Karpas-422 (cell line): Measurements from ENCODE around the gene RSPH9. TPM values are rescaled to one million over a fixed set of nuclear protein-coding genes. Genes with fewer than 3 reads are reported as not detected.

Experiments
- DNase-seq: peaks from one replicate; pipeline ENCODE4 v3.0.0-alpha.2; 2015
- H2AFZ ChIP-seq: fragments of 200-600 bp; sonication (generic); 2 replicates; pipeline ENCODE4 v1.6.1; 2014; ENCODE audit warnings: antibody characterized with exemption, low read length, mixed read lengths
- H3K27ac ChIP-seq: fragments of 200-600 bp; sonication (generic); 2 replicates; pipeline ENCODE4 v1.5.1; 2014; ENCODE audit warnings: mild to moderate bottlenecking, low read length, moderate library complexity
- H3K27me3 ChIP-seq: fragments of 200-600 bp; sonication (generic); 2 replicates; pipeline ENCODE4 v1.6.1; 2014; ENCODE audit warnings: low read length, mixed read lengths
- H3K36me3 ChIP-seq: fragments of 200-600 bp; sonication (generic); 2 replicates; pipeline ENCODE4 v1.6.1; 2014; ENCODE audit warnings: low read length, mixed read lengths; ENCODE audit not compliant: insufficient read depth
- H3K4me1 ChIP-seq: fragments of 200-600 bp; sonication (generic); 2 replicates; pipeline ENCODE4 v1.6.1; 2014; ENCODE audit warnings: mild to moderate bottlenecking, low read length, mixed read lengths
- H3K4me2 ChIP-seq: fragments of 200-600 bp; sonication (generic); 2 replicates; pipeline ENCODE4 v1.6.1; 2014; ENCODE audit warnings: low read length, low read depth, mild to moderate bottlenecking; ENCODE audit not compliant: poor library complexity, severe bottlenecking
- H3K4me3 ChIP-seq: fragments of 200-600 bp; sonication (generic); 2 replicates; pipeline ENCODE4 v1.5.1; 2014; ENCODE audit warnings: mild to moderate bottlenecking, antibody characterized with exemption, low read length, mixed read lengths
- H3K79me2 ChIP-seq: fragments of 200-600 bp; sonication (generic); 2 replicates; pipeline ENCODE4 v1.6.1; 2014; ENCODE audit warnings: mild to moderate bottlenecking, low read length, mixed read lengths
- H3K9ac ChIP-seq: fragments of 200-600 bp; sonication (generic); 2 replicates; pipeline ENCODE4 v1.6.0; 2014; ENCODE audit warnings: low read length
- H3K9me2 ChIP-seq: fragments of 200-600 bp; sonication (generic), shearing (Covaris generic); replicated peaks from 2 replicates; pipeline ENCODE4 v1.6.0; 2014; ENCODE audit warnings: mild to moderate bottlenecking, low read length, moderate library complexity; ENCODE audit not compliant: insufficient read depth
- H3K9me3 ChIP-seq: fragments of 300-700, 200-600 bp; sonication (generic); 2 replicates; pipeline ENCODE4 v1.6.1; 2014; ENCODE audit warnings: low read length, mixed read lengths
- H4K20me1 ChIP-seq: fragments of 200-600 bp; sonication (generic); 2 replicates; pipeline ENCODE4 v1.6.1; 2014; ENCODE audit warnings: mild to moderate bottlenecking, antibody characterized with exemption, low read length, low read depth; ENCODE audit not compliant: insufficient read depth
- total RNA-seq: library from RNA; depleted of rRNA; stranded (reverse); fragments of >200 nt; shearing (Covaris generic); gene quantifications from 2 replicates; pipeline ENCODE4 v1.2.3, GENCODE V29; 2014; ENCODE audit warnings: low replicate concordance

The RSPH9 gene
- total RNA-seq, 1 experiment from 2014 or later: not detected

GRCh38 chr6:43710576-43710975 is 65.7 kb downstream of the RSPH9 start:
- Histone ChIP-seq H3K4me3 (no peak overlapping the region), H3K36me3 (no peaks in the 10 kb centered on the region), H3K9ac (no peak overlapping the region), H3K4me2 (no peak overlapping the region), H3K9me3 (no peaks in the 10 kb centered on the region), H3K27ac (no peak overlapping the region), H3K79me2 (no peaks in the 10 kb centered on the region), H4K20me1 (peaks cover 18% of the 10 kb centered on the region; the same call in 1 of the 2 replicates), H3K4me1 (peaks cover 53% of the 10 kb centered on the region), H3K27me3 (no peaks in the 10 kb centered on the region), H2AFZ (no peak overlapping the region), H3K9me2 (no peaks in the 10 kb centered on the region)
- DNase-seq: no peak

- no peak overlapping the region for H3K4me2 ChIP-seq
- no peaks in the 10 kb centered on the region for H3K79me2 ChIP-seq
- H3K9ac ChIP-seq: no peak overlapping the region
- H3K9me2 ChIP-seq: no peaks in the 10 kb centered on the region
- H3K27ac ChIP-seq: no peak overlapping the region
- H4K20me1 ChIP-seq: peaks cover 8% of the 10 kb centered on the region; the same call in 1 of the 2 replicates
- no peaks in the 10 kb centered on the region for H3K9me3 ChIP-seq
- H2AFZ ChIP-seq: no peak overlapping the region
- H3K27me3 ChIP-seq: no peaks in the 10 kb centered on the region
- no peak for DNase-seq
- H3K36me3 ChIP-seq: no peaks in the 10 kb centered on the region
- H3K4me3 ChIP-seq: no peak overlapping the region
- peaks cover 38% of the 10 kb centered on the region for H3K4me1 ChIP-seq
Measured at GRCh38 chr6:43712579-43712978, 67.7 kb downstream of the RSPH9 start.

GRCh38 chr6:43713643-43714310 is 68.9 kb downstream of the RSPH9 start:
- H3K27me3 ChIP-seq: no peaks in the 10 kb centered on the region
- no peak overlapping the region for H3K4me2 ChIP-seq

GRCh38 chr6:43714311-43715055 is 69.6 kb downstream of the RSPH9 start:
- no peaks in the 10 kb centered on the region for H3K27me3 ChIP-seq
- peaks cover 6% of the 10 kb centered on the region; the same call in 1 of the 2 replicates for H4K20me1 ChIP-seq
- H3K9me3 ChIP-seq: no peaks in the 10 kb centered on the region
- no peaks in the 10 kb centered on the region for H3K9me2 ChIP-seq
- 0 out of 2 replicates have a peak overlapping the region, but pooled peaks have one; percentile 10 for H3K9ac ChIP-seq
- peak overlapping the region; percentile 51; the same call in 1 of the 2 replicates for H3K4me3 ChIP-seq
- peak overlapping the region; percentile 34; the same call in 1 of the 2 replicates for H3K27ac ChIP-seq
- peak; percentile 51 for DNase-seq
- H3K4me2 ChIP-seq: peak overlapping the region; percentile 68
- H3K4me1 ChIP-seq: peaks cover 32% of the 10 kb centered on the region
- H3K36me3 ChIP-seq: no peaks in the 10 kb centered on the region
- no peaks in the 10 kb centered on the region for H3K79me2 ChIP-seq
- no peak overlapping the region for H2AFZ ChIP-seq

More at GRCh38 chr6:43713643-43714310, 68.9 kb downstream of the RSPH9 start:
- no peak overlapping the region for H3K9ac ChIP-seq
- H3K4me1 ChIP-seq: peaks cover 34% of the 10 kb centered on the region
- peak; percentile 53 for DNase-seq
- H3K79me2 ChIP-seq: no peaks in the 10 kb centered on the region
- H3K9me3 ChIP-seq: no peaks in the 10 kb centered on the region
- H3K36me3 ChIP-seq: no peaks in the 10 kb centered on the region
- no peak overlapping the region for H2AFZ ChIP-seq
- peaks cover 6% of the 10 kb centered on the region; the same call in 1 of the 2 replicates for H4K20me1 ChIP-seq
- H3K4me3 ChIP-seq: no peak overlapping the region
- H3K27ac ChIP-seq: no peak overlapping the region
- no peaks in the 10 kb centered on the region for H3K9me2 ChIP-seq

GRCh38 chr6:43715056-43715788 is 70.4 kb downstream of the RSPH9 start:
- H3K27ac ChIP-seq: peak overlapping the region; percentile 34; the same call in 1 of the 2 replicates
- peak overlapping the region; percentile 23; the same call in 1 of the 2 replicates for H3K9ac ChIP-seq
- peaks cover 6% of the 10 kb centered on the region; the same call in 1 of the 2 replicates for H4K20me1 ChIP-seq
- peak overlapping the region; percentile 51; the same call in 1 of the 2 replicates for H3K4me3 ChIP-seq
- H3K4me1 ChIP-seq: peaks cover 26% of the 10 kb centered on the region
- no peaks in the 10 kb centered on the region for H3K27me3 ChIP-seq
- H2AFZ ChIP-seq: no peak overlapping the region
- no peaks in the 10 kb centered on the region for H3K79me2 ChIP-seq
- no peaks in the 10 kb centered on the region for H3K9me3 ChIP-seq
- H3K4me2 ChIP-seq: peak overlapping the region; percentile 68
- DNase-seq: peak; percentile 71
- H3K9me2 ChIP-seq: no peaks in the 10 kb centered on the region
- H3K36me3 ChIP-seq: no peaks in the 10 kb centered on the region

- peaks cover 26% of the 10 kb centered on the region for H3K4me1 ChIP-seq
- H3K79me2 ChIP-seq: no peaks in the 10 kb centered on the region
- no peaks in the 10 kb centered on the region for H3K27me3 ChIP-seq
- H3K27ac ChIP-seq: no peak overlapping the region
- H3K9me2 ChIP-seq: no peaks in the 10 kb centered on the region
- H4K20me1 ChIP-seq: peaks cover 6% of the 10 kb centered on the region; the same call in 1 of the 2 replicates
- no peak overlapping the region for H3K4me3 ChIP-seq
- no peaks in the 10 kb centered on the region for H3K9me3 ChIP-seq
- no peak overlapping the region for H3K9ac ChIP-seq
- H3K36me3 ChIP-seq: no peaks in the 10 kb centered on the region
- no peak overlapping the region for H2AFZ ChIP-seq
- no peak for DNase-seq
- H3K4me2 ChIP-seq: no peak overlapping the region
Measured at GRCh38 chr6:43716099-43716498, 71.3 kb downstream of the RSPH9 start.

GRCh38 chr6:43717389-43717788 is 72.6 kb downstream of the RSPH9 start:
- no peak overlapping the region for H2AFZ ChIP-seq
- H3K9me2 ChIP-seq: no peaks in the 10 kb centered on the region
- no peak overlapping the region for H3K4me3 ChIP-seq
- no peaks in the 10 kb centered on the region for H3K79me2 ChIP-seq
- H3K9me3 ChIP-seq: no peaks in the 10 kb centered on the region
- no peak overlapping the region for H3K4me2 ChIP-seq
- no peaks in the 10 kb centered on the region for H3K36me3 ChIP-seq
- H3K27ac ChIP-seq: no peak overlapping the region
- H3K9ac ChIP-seq: no peak overlapping the region
- H3K27me3 ChIP-seq: no peaks in the 10 kb centered on the region
- H3K4me1 ChIP-seq: peaks cover 26% of the 10 kb centered on the region
- no peak for DNase-seq
- H4K20me1 ChIP-seq: peaks cover 6% of the 10 kb centered on the region; the same call in 1 of the 2 replicates
